Measurements from ENCODE around the gene PPP4R4. TPM values are rescaled to one million over a fixed set of nuclear protein-coding genes. Genes with fewer than 3 reads are reported as not detected.

PPP4R4 gene
- total RNA-seq, 1 experiment from 2014 or later, result 5.5 TPM

Other genes with a start within 250 kb of the PPP4R4 start
- not detected for gene FAM181A, start 247.0 kb upstream of the PPP4R4 start, total RNA-seq (2021; ENCODE audit: unreplicated experiment)
- not detected for gene ASB2, start 197.8 kb upstream of the PPP4R4 start, total RNA-seq (2021; ENCODE audit: unreplicated experiment)
- gene CCDC197, start 177.0 kb upstream of the PPP4R4 start, total RNA-seq (2021; ENCODE audit: unreplicated experiment), result not detected
- gene OTUB2, start 148.0 kb upstream of the PPP4R4 start, total RNA-seq (2021; ENCODE audit: unreplicated experiment), result 6.6 TPM
- 169 TPM for gene DDX24, start 93.1 kb upstream of the PPP4R4 start, total RNA-seq (2021; ENCODE audit: unreplicated experiment)
- gene IFI27L1, start 93.0 kb upstream of the PPP4R4 start, total RNA-seq (2021; ENCODE audit: unreplicated experiment), result 26.0 TPM
- 3.8 TPM for gene IFI27, start 63.6 kb upstream of the PPP4R4 start, total RNA-seq (2021; ENCODE audit: unreplicated experiment)
- 42.9 TPM for gene IFI27L2, start 44.7 kb upstream of the PPP4R4 start, total RNA-seq (2021; ENCODE audit: unreplicated experiment)
- not detected for gene SERPINA10, start 118.9 kb downstream of the PPP4R4 start, total RNA-seq (2021; ENCODE audit: unreplicated experiment)
- not detected for gene SERPINA6, start 149.0 kb downstream of the PPP4R4 start, total RNA-seq (2021; ENCODE audit: unreplicated experiment)
- not detected for gene SERPINA2, start 192.4 kb downstream of the PPP4R4 start, total RNA-seq (2021; ENCODE audit: unreplicated experiment)
- gene SERPINA1, start 214.3 kb downstream of the PPP4R4 start, total RNA-seq (2021; ENCODE audit: unreplicated experiment), result 9.1 TPM